Superior temporal gyrus (tissue), 1 donor: ENCODE data around the gene SETD2.

Experiments used
- DNase-seq: peaks from one replicate; pipeline ENCODE4 v3.0.0-alpha.2; 2016; ENCODE audit errors: extremely low spot score

SETD2 gene

DNA sequence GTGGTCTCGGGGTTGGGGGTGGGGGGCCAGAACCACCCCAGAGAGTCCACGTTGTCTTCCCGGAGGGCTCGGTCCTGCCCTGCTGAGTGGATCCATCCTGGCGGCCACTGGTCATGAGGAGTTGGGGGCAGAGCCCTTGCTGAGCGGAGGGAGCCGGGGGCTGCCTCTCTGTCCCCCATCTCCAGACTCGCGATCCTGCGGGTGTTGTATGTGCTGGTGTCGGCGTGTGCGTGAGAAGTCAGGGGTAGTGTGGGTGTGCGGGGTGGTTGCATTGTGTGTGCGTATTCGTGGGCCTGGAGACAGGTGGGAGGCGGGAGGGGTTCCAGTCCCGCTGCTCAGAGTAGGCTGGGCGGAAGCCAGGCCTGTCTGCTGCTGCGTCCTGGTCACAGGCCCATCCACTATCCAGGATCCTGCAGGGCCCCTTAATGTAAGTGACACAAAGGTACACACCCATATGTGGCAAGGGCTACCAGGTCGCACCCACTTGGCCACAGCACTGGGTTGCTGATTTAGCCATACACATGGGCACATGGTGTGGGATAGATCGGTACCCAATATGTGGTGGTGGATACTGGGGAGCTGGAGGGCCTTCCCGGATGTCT, 153.7 kb downstream of the SETD2 start:
- DNase-seq = no peak

GRCh38 chr3:47009225-47010110, 154.4 kb downstream of the SETD2 start:
- peak; percentile 89 for DNase-seq

DNA sequence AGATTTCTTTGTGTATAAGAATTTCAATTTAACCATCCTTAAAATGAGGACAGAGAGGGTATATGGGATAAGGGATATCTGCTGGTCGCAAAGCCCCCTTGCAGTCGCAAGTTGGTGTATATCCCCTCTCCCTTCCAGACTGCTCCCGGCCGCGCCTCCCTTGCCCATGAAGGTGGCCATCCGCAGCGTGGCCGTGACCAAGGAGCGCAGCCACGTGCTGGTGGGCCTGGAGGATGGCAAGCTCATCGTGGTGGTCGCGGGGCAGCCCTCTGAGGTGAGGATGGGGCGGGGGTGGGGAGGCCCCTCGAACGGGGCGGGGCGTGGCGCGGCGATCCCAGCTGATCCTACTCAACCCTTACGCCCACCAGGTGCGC, 155.1 kb downstream of the SETD2 start:
- no peak for DNase-seq

DNA sequence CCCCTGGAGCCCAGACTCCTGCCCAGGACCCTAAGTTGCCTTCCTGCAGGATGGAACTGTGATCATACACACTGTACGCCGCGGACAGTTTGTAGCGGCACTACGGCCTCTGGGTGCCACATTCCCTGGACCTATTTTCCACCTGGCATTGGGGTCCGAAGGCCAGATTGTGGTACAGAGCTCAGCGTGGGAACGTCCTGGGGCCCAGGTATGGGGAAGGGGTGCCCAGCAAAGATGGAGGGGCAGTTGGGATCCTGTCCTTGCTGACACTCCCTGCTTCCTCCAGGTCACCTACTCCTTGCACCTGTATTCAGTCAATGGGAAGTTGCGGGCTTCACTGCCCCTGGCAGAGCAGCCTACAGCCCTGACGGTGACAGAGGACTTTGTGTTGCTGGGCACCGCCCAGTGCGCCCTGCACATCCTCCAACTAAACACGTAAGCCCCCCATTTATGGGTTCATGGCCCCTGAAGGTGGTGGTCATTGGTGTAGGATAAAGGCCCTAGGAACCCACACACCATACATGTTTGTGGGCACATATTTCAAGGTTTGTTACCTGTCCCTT, 155.6 kb downstream of the SETD2 start:
- no peak for DNase-seq

- no peak for DNase-seq
These were observed 156.3 kb downstream of the SETD2 start for GRCh38 chr3:47007482-47008233.

DNA sequence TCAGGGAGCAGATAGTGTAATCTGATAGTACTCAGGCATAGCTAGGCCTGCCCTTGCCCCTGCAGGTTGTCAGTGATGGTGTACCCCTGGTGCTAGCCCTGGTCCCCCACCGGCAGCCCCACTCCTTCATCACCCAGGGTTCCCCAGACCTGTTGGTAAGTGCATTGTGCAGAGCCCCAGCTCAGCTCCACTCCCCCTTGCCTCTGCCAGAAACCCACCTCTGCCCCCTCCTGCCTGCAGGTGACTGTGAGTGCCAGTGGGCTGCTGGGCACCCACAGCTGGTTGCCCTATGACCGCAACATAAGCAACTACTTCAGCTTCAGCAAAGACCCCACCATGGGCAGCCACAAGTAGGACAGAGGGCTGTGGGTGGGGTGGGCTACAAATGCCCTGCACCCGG, 156.9 kb downstream of the SETD2 start:
- DNase-seq = no peak

DNA sequence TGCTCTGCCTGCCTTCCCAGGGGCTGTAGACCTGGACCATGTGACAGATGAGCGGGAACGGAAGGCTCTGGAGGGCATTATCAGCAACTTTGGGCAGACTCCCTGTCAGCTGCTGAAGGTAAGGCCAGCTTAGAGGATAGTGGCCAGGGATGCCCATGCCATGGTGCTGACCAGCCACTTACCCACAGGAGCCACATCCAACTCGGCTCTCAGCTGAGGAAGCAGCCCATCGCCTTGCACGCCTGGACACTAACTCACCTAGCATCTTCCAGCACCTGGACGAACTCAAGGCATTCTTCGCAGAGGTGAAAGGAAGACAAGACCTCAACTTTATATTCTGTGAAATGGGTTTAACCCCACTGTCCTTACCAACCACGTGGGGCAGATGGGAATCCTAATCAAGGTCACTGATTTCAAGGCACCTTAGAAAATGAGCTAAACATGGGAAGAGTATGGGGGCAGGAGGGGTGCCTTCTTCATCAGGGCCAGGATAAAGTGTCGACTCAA, 157.7 kb downstream of the SETD2 start:
- DNase-seq = no peak

DNA sequence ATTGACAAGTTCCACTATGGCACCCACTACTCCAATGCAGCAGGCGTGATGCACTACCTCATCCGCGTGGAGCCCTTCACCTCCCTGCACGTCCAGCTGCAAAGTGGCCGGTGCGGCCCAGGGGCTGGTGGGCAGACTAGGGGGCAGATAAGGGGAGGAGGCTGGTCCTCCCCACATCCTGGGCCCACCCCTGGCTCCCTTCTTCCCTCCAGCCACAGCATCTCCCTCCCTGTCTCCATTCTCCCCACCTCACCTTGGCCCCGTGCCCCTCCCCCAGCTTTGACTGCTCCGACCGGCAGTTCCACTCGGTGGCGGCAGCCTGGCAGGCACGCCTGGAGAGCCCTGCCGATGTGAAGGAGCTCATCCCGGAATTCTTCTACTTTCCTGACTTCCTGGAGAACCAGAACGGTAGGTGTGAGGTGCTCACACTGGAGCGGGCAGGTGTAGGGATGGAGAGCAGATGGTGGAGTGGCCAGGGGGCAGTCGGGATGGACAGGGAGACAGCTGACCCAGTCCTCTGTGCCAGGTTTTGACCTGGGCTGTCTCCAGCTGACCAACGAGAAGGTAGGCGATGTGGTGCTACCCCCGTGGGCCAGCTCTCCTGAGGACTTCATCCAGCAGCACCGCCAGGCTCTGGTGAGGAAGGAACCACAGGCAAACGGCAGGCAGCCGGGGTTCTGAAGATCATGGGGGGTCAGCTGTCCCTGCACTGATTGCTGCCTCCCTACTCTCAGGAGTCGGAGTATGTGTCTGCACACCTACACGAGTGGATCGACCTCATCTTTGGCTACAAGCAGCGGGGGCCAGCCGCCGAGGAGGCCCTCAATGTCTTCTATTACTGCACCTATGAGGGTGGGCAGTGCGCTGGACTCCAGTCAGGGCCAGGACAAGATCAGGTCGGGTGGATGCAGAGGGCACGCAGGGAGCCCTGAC, 158.4 kb downstream of the SETD2 start:
- no peak for DNase-seq

DNA sequence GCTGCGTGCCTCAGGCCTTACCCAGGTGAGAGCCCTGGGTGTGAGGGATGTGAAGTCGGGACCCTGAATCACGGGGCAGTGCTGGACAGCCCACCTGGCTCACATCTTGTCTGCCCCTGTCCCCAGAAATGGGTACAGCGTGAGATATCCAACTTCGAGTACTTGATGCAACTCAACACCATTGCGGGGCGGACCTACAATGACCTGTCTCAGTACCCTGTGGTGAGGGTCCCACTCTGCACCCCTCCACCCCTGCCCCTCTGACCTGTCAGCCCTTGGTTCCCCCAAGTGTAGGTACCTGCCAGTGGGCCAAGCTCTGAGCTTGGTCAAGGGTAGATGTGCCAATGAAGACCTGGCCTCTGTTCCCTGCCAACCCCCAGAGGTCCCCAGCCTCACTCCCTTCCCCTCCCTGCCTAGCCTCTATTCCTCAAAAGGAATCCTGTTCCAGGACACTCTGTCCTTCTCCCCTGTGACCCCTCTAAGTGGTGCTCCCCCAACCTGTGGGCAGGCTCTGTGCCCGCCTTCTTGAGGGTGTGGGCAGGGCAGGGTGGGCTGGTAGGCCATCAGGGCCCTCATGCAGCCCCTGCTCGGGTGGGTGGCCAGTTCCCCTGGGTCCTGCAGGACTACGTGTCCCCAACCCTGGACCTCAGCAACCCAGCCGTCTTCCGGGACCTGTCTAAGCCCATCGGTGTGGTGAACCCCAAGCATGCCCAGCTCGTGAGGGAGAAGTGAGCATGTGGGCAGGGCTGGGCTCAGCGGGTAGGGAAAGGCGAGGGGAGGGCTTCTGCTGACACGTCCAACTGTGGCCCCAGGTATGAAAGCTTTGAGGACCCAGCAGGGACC, 159.3 kb downstream of the SETD2 start:
- no peak for DNase-seq

DNA sequence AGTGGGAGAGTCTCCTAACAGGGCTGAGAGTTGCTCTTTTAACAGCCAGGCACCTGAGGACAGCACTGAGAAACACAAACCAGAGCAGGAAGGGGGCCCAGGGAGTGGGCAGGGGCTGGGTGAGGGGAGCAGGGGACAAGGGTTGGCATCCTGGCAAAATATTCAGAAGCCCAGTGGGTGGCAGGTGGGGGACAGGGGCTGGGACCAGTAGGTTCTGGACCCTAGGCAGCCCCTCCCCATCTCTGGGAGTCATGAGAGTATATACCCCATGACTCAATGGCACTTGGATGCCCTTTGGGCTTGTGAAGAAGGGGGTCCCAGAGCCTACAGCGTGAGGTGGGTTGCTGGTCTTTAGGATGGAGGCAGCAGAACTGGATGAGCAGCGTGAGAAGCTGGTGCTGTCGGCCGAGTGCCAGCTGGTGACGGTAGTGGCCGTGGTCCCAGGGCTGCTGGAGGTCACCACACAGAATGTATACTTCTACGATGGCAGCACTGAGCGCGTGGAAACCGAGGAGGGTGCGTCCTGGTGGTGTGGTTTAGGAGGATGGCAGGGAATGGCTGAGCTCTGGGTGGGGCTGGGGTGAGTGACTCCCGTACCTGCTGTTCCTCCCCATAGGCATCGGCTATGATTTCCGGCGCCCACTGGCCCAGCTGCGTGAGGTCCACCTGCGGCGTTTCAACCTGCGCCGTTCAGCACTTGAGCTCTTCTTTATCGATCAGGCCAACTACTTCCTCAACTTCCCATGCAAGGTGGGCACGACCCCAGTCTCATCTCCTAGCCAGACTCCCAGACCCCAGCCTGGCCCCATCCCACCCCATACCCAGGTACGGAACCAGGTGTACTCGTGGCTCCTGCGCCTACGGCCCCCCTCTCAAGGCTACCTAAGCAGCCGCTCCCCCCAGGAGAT, 160.2 kb downstream of the SETD2 start:
- no peak for DNase-seq

DNA sequence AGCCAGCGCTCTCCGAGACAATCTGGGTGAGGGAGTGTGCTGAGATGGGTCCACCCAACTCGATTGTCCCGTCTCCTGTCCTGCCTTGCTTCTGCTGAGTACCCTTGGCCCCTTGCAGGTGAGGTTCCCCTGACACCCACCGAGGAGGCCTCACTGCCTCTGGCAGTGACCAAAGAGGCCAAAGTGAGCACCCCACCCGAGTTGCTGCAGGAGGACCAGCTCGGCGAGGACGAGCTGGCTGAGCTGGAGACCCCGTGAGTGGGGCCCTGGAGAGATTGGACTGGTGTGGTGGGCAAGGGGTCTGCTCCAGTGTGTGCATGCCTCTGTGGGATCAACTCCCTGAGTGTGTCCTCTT, 160.9 kb downstream of the SETD2 start:
- DNase-seq = no peak

DNA sequence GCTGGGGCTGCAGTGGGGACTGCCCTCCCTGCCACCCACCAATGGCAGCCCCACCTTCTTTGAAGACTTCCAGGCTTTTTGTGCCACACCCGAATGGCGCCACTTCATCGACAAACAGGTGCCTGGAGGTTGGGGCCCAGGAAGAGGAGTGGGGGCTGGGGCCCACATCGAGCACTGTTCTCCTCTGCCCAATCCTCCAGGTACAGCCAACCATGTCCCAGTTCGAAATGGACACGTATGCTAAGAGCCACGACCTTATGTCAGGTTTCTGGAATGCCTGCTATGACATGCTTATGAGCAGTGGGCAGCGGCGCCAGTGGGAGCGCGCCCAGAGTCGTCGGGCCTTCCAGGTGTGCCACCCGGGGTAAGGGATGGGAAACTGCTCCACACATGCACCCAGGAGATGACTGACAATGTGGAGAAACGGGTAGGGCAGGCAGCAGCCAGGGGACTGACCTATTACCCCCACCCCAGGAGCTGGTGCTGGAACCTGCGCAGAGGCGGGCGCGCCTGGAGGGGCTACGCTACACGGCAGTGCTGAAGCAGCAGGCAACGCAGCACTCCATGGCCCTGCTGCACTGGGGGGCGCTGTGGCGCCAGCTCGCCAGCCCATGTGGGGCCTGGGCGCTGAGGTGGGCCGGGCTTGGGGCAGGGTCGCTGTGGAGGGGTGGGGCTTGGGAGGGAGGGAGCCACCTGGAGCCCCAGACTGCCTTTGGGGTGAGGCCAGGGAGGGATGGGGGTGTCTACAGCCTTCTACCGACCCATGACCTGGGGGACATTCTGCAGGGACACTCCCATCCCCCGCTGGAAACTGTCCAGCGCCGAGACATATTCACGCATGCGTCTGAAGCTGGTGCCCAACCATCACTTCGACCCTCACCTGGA, 161.5 kb downstream of the SETD2 start:
- DNase-seq = no peak

GRCh38 chr3:47001731-47002170, 162.2 kb downstream of the SETD2 start:
- no peak for DNase-seq

DNA sequence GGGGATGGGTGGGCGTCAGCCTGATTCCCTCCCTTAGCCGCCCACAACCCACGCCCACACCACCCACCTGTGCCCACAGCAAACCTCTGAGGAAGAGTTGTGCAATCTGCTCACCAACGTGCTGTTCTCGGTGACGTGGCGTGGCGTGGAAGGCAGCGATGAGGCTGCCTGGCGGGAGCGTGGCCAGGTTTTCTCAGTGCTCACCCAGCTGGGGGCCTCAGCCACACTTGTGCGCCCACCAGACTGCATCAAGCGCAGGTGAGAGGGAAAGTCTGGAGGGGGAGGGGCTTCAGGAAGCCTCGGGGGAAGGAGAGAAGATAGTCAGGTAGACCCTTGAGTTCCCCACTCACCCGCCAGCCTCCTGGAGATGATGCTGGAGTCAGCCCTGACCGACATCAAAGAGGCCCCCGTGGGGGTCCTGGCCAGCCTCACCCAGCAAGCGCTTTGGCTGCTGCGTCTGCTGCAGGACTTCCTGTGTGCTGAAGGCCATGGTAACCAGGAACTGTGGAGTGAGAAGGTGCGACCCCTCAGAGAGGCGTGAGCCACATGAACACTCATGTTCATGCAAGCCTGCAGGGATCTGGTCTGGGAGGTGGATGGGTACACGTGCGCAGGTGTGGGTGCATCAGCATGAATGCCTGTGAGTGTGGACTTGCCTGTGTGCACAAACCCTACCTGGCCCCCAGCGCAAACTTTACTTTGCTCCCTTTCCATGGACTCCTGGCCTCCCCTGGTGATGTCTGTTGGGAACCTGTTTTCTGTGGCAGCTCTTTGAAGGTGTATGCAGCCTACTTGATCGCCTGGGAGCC, 162.8 kb downstream of the SETD2 start:
- DNase-seq = no peak

DNA sequence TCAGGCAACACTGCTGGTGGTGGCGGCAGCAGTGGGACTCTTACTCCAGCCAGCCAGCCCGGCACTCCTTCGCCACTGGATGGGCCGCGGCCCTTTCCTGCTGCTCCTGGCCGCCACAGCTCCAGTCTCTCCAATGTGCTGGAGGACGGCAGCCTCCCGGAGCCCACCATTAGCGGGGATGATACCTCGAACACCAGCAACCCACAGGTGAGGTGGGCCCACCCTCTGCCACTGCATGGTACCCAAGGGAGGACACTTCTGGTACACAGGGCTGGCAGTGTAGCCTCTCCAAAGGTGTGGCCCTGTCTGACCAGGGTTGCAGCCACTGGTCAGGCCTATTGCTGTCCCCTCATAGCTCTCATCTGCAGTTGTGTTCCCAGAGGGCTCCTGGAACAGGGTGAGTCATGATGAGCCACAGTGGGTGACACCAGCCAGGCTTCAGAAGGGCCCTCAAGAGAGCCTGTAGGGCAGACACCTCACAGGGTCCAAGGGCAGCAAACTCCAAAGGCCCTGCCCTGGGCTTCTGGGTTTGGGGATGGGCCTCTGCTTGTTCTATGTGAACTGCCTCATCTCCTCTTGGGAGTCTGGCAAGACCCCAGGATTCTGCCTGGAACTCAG, 163.6 kb downstream of the SETD2 start:
- DNase-seq = no peak

DNA sequence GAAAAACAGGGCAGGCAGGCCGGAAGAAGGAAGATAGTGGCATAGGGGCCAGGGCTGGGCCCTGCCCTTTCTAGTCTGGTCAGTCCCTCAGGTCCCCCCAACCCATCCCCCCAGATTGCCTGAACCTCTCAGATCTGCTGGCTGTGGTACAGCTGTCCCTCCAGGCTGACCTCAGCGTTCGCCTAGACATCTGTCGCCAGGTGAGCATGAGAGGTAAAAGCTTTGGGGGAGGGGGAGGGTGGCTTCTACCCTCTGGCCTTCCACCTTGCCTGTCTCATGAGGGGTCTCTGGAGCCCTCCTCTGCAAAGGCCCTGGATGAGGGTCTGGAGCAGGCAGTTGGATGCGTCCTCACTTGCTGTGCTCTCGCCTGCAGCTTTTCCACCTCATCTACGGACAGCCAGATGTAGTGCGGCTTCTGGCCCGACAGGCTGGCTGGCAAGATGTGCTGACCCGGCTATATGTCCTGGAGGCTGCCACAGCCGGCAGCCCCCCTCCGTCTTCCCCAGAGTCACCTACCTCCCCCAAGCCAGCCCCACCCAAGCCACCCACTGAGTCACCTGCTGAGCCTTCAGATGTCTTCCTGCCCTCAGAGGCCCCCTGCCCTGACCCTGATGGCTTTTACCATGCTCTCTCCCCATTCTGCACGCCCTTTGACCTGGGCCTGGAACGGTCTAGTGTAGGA, 164.3 kb downstream of the SETD2 start:
- no peak for DNase-seq
